HG03439 (cell line): ENCODE results near the gene EXD3.

ENCODE experiments used
- ATAC-seq: cut with Tn5 transposase; IDR thresholded peaks from one replicate; pipeline ENCODE4 v1.9.1; 2021; ENCODE audit warnings: mild to moderate bottlenecking, moderate library complexity; ENCODE audit not compliant: unreplicated experiment

The EXD3 gene

GRCh38 chr9:137299938-137300337 is 123.0 kb downstream of the EXD3 start:
- no peak for ATAC-seq

GRCh38 chr9:137299203-137299565 is 123.8 kb downstream of the EXD3 start:
- no peak for ATAC-seq

- ATAC-seq: no peak
Observed at GRCh38 chr9:137298401-137299202, 124.4 kb downstream of the EXD3 start.

- ATAC-seq: no peak
Observed at GRCh38 chr9:137297966-137298365, 125.0 kb downstream of the EXD3 start.

GRCh38 chr9:137296670-137297664 is 126.0 kb downstream of the EXD3 start:
- ATAC-seq: no peak

GRCh38 chr9:137295849-137296669 is 126.9 kb downstream of the EXD3 start:
- ATAC-seq: no peak

- ATAC-seq: peak; percentile 55
Observed at GRCh38 chr9:137295238-137295811, 127.6 kb downstream of the EXD3 start.

- ATAC-seq: no peak
Observed at GRCh38 chr9:137294681-137295237, 128.2 kb downstream of the EXD3 start.

GRCh38 chr9:137294091-137294680 is 128.8 kb downstream of the EXD3 start:
- no peak for ATAC-seq

GRCh38 chr9:137293482-137294090 is 129.4 kb downstream of the EXD3 start:
- ATAC-seq: no peak

- no peak for ATAC-seq
Observed at GRCh38 chr9:137293094-137293481, 129.9 kb downstream of the EXD3 start.

- ATAC-seq: no peak
Observed at GRCh38 chr9:137286975-137287383, 136.0 kb downstream of the EXD3 start.

- no peak for ATAC-seq
Observed at GRCh38 chr9:137281345-137282116, 141.4 kb downstream of the EXD3 start.

GRCh38 chr9:137280474-137281344 is 142.3 kb downstream of the EXD3 start:
- no peak for ATAC-seq

- ATAC-seq: no peak
Observed at GRCh38 chr9:137279741-137280473, 143.1 kb downstream of the EXD3 start.

GRCh38 chr9:137278721-137279711 is 143.9 kb downstream of the EXD3 start:
- no peak for ATAC-seq
